ENCODE measurements around the gene SERPINA4. TPM values are rescaled to one million over a fixed set of nuclear protein-coding genes. Genes with fewer than 3 reads are reported as not detected.

Gene SERPINA4
- total RNA-seq, 1 donor from 2014 or later: not detected

- TF ChIP-seq CTCF (IDR thresholded peaks at IDR 0.05; ENCODE audit: unreplicated experiment): no peak
- no peak for DNase-seq (ENCODE audit: low spot score)
- Mint-ChIP-seq H3K27ac (ENCODE audit: unreplicated experiment) (no peak overlapping the region), H3K9me3 (ENCODE audit: unreplicated experiment) (no peaks in the 10 kb centered on the region), H3K4me3 (ENCODE audit: unreplicated experiment) (no peak overlapping the region), H3K36me3 (ENCODE audit: low read depth, unreplicated experiment) (no peaks in the 10 kb centered on the region), H3K27me3 (ENCODE audit: unreplicated experiment) (peaks cover 6% of the 10 kb centered on the region), H3K4me1 (ENCODE audit: unreplicated experiment) (no peaks in the 10 kb centered on the region)
Observed at GRCh38 chr14:94545131-94545841, 16.0 kb upstream of the SERPINA4 start.

- no peaks in the 10 kb centered on the region for H3K9me3 Mint-ChIP-seq (ENCODE audit: unreplicated experiment)
- no peak overlapping the region for H3K27ac Mint-ChIP-seq (ENCODE audit: unreplicated experiment)
- peaks cover 6% of the 10 kb centered on the region for H3K27me3 Mint-ChIP-seq (ENCODE audit: unreplicated experiment)
- H3K4me1 Mint-ChIP-seq (ENCODE audit: unreplicated experiment): no peaks in the 10 kb centered on the region
- DNase-seq (ENCODE audit: low spot score): no peak
- no peak overlapping the region for H3K4me3 Mint-ChIP-seq (ENCODE audit: unreplicated experiment)
- H3K36me3 Mint-ChIP-seq (ENCODE audit: low read depth, unreplicated experiment): no peaks in the 10 kb centered on the region
- no peak for TF ChIP-seq CTCF (IDR thresholded peaks at IDR 0.05; ENCODE audit: unreplicated experiment)
Observed at GRCh38 chr14:94547151-94547680, 14.0 kb upstream of the SERPINA4 start.

- no peak for DNase-seq (ENCODE audit: low spot score)
- Mint-ChIP-seq H3K4me1 (ENCODE audit: unreplicated experiment) (no peaks in the 10 kb centered on the region), H3K27me3 (ENCODE audit: unreplicated experiment) (peaks cover 6% of the 10 kb centered on the region), H3K9me3 (ENCODE audit: unreplicated experiment) (no peaks in the 10 kb centered on the region), H3K4me3 (ENCODE audit: unreplicated experiment) (no peak overlapping the region), H3K36me3 (ENCODE audit: low read depth, unreplicated experiment) (no peaks in the 10 kb centered on the region), H3K27ac (ENCODE audit: unreplicated experiment) (no peak overlapping the region)
- no peak for TF ChIP-seq CTCF (IDR thresholded peaks at IDR 0.05; ENCODE audit: unreplicated experiment)
Observed at GRCh38 chr14:94547726-94548125, 13.5 kb upstream of the SERPINA4 start.

GRCh38 chr14:94548131-94548998 is 12.9 kb upstream of the SERPINA4 start:
- peaks cover 6% of the 10 kb centered on the region for H3K27me3 Mint-ChIP-seq (ENCODE audit: unreplicated experiment)
- H3K36me3 Mint-ChIP-seq (ENCODE audit: low read depth, unreplicated experiment): no peaks in the 10 kb centered on the region
- no peak overlapping the region for H3K4me3 Mint-ChIP-seq (ENCODE audit: unreplicated experiment)
- no peaks in the 10 kb centered on the region for H3K4me1 Mint-ChIP-seq (ENCODE audit: unreplicated experiment)
- no peak for TF ChIP-seq CTCF (IDR thresholded peaks at IDR 0.05; ENCODE audit: unreplicated experiment)
- no peak for DNase-seq (ENCODE audit: low spot score)
- no peaks in the 10 kb centered on the region for H3K9me3 Mint-ChIP-seq (ENCODE audit: unreplicated experiment)
- no peak overlapping the region for H3K27ac Mint-ChIP-seq (ENCODE audit: unreplicated experiment)

Data from endothelial cell (in vitro differentiated cells).